ENCODE measurements around the gene RGS3.
"Not testable (repeated sequence)": the region's sequence is repeated elsewhere in the genome, so short reads cannot be mapped to it uniquely, and the experiment has no call there.

RGS3 gene

DNA sequence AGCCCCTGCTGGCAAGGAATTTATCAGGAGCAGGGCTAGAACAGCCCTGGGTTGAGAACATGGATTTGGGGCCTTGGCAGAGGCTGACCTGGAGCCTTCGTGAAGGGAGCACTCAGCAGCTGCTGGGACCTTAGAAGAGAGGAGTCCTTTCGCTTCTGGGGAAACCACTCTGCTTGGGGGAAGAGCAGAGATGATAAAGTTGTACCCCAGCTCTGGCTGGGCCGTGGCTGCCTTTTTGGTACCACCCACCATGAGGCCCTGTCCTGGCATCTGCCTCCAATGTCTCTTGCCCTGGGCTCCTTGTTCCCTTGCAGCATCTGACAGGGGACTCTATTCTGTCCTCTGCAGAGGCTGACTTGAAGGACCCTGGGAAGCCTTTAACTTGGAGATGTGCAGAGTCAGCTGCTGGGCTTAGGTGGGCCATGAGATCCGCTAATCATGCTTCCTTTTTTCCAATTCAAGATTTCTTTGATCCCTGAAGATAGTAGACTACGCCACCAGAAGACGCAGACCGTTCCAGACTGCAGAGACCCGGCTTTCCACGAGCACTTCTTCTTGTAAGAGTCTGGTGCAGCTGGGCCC is 20.2 kb downstream of the RGS3 start:
- no peak for DNase-seq (ENCODE audit: low read depth)
- TF ChIP-seq, protein P1, sequence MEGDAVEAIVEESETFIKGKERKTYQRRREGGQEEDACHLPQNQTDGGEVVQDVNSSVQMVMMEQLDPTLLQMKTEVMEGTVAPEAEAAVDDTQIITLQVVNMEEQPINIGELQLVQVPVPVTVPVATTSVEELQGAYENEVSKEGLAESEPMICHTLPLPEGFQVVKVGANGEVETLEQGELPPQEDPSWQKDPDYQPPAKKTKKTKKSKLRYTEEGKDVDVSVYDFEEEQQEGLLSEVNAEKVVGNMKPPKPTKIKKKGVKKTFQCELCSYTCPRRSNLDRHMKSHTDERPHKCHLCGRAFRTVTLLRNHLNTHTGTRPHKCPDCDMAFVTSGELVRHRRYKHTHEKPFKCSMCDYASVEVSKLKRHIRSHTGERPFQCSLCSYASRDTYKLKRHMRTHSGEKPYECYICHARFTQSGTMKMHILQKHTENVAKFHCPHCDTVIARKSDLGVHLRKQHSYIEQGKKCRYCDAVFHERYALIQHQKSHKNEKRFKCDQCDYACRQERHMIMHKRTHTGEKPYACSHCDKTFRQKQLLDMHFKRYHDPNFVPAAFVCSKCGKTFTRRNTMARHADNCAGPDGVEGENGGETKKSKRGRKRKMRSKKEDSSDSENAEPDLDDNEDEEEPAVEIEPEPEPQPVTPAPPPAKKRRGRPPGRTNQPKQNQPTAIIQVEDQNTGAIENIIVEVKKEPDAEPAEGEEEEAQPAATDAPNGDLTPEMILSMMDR (IDR thresholded peaks at IDR 0.05; ENCODE audit: insufficient read depth, low read depth, low read length, missing control alignments) = no peak
- no peak overlapping the region for H3K4me3 ChIP-seq (ENCODE audit: low read depth, low read length)

DNA sequence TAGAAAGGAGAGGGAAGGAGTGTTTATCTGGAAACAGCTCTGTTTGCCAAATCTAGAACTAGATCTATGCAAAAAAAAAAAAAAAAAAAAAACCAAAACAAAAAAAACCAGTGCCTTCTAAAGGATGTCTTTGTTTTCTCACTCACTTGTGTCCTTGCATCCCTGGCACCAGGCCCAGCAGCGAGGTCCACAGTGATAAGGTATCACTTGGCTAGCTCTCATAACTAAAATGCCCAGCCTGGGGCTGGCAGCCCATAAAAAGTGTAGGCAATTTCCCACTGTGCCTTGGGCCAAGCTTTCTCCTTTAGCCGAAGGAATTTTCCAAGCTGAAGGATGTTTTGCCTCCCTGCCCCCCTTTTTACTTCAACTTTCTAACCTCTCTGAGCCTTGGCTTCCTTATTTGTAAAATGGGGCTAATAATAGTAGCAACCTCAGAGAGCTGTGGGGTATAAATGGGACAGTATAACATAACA is 20.8 kb downstream of the RGS3 start:
- DNase-seq (ENCODE audit: low read depth) = no peak
- H3K4me3 ChIP-seq (ENCODE audit: low read depth, low read length) = no peak overlapping the region
- TF ChIP-seq, protein P1 (IDR thresholded peaks at IDR 0.05; ENCODE audit: insufficient read depth, low read depth, low read length, missing control alignments) = no peak

DNA sequence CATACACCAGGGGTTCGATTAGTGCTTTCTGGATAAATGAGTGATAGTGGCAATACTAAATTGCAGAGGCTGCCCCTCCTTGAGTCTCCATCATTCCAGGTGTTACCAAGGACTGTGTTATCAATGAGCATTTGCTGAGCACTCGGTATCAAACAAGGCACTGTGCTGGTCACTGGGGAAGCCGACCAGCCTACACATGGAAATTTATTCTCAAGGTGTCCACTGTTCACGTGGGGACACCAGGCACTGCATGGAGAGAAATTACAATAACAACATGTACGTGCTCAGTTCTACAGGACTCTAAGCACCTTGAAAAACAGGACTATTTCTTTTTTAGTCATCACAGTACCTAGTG is 22.2 kb downstream of the RGS3 start:
- no peak for DNase-seq (ENCODE audit: low read depth)
- TF ChIP-seq, protein P1 (IDR thresholded peaks at IDR 0.05; ENCODE audit: insufficient read depth, low read depth, low read length, missing control alignments) = no peak

DNA sequence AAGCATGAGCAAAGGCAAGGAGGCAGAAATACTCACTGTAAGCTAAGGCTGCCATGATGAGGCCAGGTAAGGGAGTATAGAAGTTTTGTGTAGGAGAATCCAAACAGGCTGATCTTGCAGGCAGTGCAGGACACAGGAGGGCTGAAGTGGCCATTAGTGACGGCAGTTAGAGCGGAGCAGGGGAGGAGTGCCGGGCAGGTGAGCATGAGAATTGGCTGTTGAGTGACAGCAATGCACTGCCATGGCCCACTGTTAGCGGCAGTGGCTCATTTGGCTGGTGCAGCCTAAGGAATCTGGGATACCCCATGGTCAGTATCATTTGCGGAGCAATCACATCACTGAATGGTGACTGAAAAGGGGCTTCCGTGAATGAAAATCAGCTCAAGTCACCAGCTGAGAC is 22.8 kb downstream of the RGS3 start:
- no peak for DNase-seq (ENCODE audit: low read depth)
- H3K4me3 ChIP-seq (ENCODE audit: low read depth, low read length) = no peak overlapping the region
- TF ChIP-seq, protein P1 (IDR thresholded peaks at IDR 0.05; ENCODE audit: insufficient read depth, low read depth, low read length, missing control alignments) = no peak

More for the DNA sequence above, 22.2 kb downstream of the RGS3 start:
- no peak overlapping the region for H3K4me3 ChIP-seq (ENCODE audit: low read depth, low read length)

DNA sequence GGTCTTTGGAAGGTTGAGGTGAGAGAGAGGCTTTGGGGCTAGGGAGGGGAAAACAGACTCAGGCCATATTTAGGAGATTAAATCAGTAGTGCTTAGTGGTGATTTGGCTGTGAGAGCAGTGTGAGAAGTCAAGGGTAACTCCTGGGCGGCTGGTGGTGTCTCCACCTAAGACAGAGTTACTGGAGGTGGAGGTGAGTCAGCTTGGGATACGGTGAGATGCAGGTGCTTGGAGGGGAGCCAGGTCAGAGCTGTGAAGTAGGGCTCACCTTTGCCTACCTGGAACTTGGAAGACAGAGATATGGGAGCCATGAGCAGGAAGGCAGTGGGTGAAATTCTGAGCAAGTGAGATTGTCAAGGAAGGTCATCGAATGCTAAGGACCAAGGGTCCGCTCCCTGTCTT is 24.5 kb downstream of the RGS3 start:
- no peak overlapping the region for H3K4me3 ChIP-seq (ENCODE audit: low read depth, low read length)
- TF ChIP-seq, protein P1 (IDR thresholded peaks at IDR 0.05; ENCODE audit: insufficient read depth, low read depth, low read length, missing control alignments) = no peak
- DNase-seq (ENCODE audit: low read depth) = no peak

DNA sequence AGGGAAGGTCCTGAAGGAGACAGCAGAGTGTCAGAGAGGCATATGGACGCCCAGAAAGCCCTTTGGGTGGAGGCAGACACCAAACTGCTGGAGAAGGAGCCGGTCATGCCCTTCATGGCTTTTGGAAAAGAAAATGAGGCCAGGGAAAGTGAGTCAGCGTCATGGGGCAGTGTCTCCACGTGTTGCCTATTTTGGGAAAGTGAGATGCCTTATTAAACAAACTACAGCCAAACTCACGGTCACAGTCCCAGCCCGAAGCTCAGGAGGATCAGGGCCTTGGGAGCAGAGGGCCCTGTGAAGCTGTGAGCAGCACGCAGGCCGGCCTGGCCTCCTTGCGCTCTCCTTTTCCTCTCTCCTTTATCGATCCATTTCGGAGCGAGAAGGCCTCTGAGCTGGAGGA is 25.0 kb downstream of the RGS3 start:
- no peak for DNase-seq (ENCODE audit: low read depth)
- TF ChIP-seq, protein P1 (IDR thresholded peaks at IDR 0.05; ENCODE audit: insufficient read depth, low read depth, low read length, missing control alignments) = no peak
- no peak overlapping the region for H3K4me3 ChIP-seq (ENCODE audit: low read depth, low read length)

DNA sequence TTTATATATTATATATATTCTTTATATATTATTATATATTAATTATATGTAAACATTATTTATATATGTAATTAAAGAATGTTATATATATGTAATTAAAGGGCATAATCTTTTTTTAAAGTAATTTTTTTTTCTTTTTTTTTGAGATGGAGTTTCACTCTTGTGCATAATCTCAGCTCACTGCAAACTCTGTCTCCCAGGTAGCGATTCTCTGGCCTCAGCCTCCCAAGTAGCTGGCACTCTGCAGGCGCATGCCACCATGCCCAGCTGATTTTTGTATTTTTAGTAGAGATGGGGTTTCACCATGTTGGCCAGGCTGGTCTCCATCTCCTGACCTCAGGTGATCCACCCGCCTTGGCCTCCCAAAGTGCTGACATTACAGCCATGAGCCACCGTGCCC is 27.6 kb downstream of the RGS3 start:
- not testable (repeated sequence) for H3K4me3 ChIP-seq (ENCODE audit: low read depth, low read length); DNase-seq (ENCODE audit: low read depth)
